GM19238 (cell line): ENCODE results near the gene ADO.
"Not testable (repeated sequence)": the region's sequence is repeated elsewhere in the genome, so short reads cannot be mapped to it uniquely, and the experiment has no call there.

Experiments used
- DNase-seq: peaks from one replicate; pipeline ENCODE4 v3.0.0; 2011; ENCODE audit warnings: low spot score; ENCODE audit not compliant: insufficient read length

The ADO gene

GRCh38 chr10:62804356-62805230 is at the start of gene ADO:
Gene ADO (plus strand): TSS chr10:62804720. CDS start chr10:62805060, 340 bp downstream.
- DNase-seq, result peak; percentile 83

- DNase-seq, result no peak
Measured at GRCh38 chr10:62754963-62755362, 49.6 kb upstream of the ADO start.

- DNase-seq, result no peak
Measured at GRCh38 chr10:62755662-62756653, 48.6 kb upstream of the ADO start.

GRCh38 chr10:62759599-62760175 is 44.8 kb upstream of the ADO start:
- no peak for DNase-seq

GRCh38 chr10:62760401-62760800 is 44.1 kb upstream of the ADO start:
- no peak for DNase-seq

- DNase-seq, result no peak
Measured at GRCh38 chr10:62761115-62761514, 43.4 kb upstream of the ADO start.

GRCh38 chr10:62763155-62763554 is 41.4 kb upstream of the ADO start:
- DNase-seq, result no peak

GRCh38 chr10:62764011-62764410 is 40.5 kb upstream of the ADO start:
- no peak for DNase-seq

GRCh38 chr10:62765726-62766125 is 38.8 kb upstream of the ADO start:
- no peak for DNase-seq

- DNase-seq, result no peak
Measured at GRCh38 chr10:62766386-62766785, 38.1 kb upstream of the ADO start.

- peak; percentile 17 for DNase-seq
Measured at GRCh38 chr10:62769574-62770242, 34.8 kb upstream of the ADO start.

GRCh38 chr10:62772186-62772974 is 32.1 kb upstream of the ADO start:
- no peak for DNase-seq

GRCh38 chr10:62778125-62778524 is 26.4 kb upstream of the ADO start:
- no peak for DNase-seq

GRCh38 chr10:62779487-62780248 is 24.9 kb upstream of the ADO start:
- peak; percentile 54 for DNase-seq

GRCh38 chr10:62784537-62784936 is 20.0 kb upstream of the ADO start:
- not testable (repeated sequence) for DNase-seq

- DNase-seq, result not testable (repeated sequence)
Measured at GRCh38 chr10:62788285-62788684, 16.2 kb upstream of the ADO start.

GRCh38 chr10:62788861-62789467 is 15.6 kb upstream of the ADO start:
- DNase-seq, result no peak

GRCh38 chr10:62790019-62790555 is 14.4 kb upstream of the ADO start:
- DNase-seq, result no peak

- no peak for DNase-seq
Measured at GRCh38 chr10:62790571-62790970, 13.9 kb upstream of the ADO start.
